Raji (cell line): Measurements from ENCODE around the gene NOL9.

Experiments used
- POLR2A ChIP-seq: IDR thresholded peaks from 2 replicates; pipeline ENCODE4 v1.6.1; 2011; ENCODE audit warnings: low read depth, low read length, control low read depth; ENCODE audit not compliant: insufficient read depth

Gene NOL9

GRCh38 chr1:6486433-6487011 is 67.8 kb downstream of the NOL9 start:
- no peak for TF ChIP-seq POLR2A

GRCh38 chr1:6485168-6486101 is 68.9 kb downstream of the NOL9 start:
- TF ChIP-seq POLR2A = no peak

- TF ChIP-seq POLR2A = no peak
These were observed 69.5 kb downstream of the NOL9 start for GRCh38 chr1:6484826-6485167.

GRCh38 chr1:6483761-6484117 is 70.6 kb downstream of the NOL9 start:
- no peak for TF ChIP-seq POLR2A

GRCh38 chr1:6483017-6483760 is 71.1 kb downstream of the NOL9 start:
- TF ChIP-seq POLR2A = no peak

DNA sequence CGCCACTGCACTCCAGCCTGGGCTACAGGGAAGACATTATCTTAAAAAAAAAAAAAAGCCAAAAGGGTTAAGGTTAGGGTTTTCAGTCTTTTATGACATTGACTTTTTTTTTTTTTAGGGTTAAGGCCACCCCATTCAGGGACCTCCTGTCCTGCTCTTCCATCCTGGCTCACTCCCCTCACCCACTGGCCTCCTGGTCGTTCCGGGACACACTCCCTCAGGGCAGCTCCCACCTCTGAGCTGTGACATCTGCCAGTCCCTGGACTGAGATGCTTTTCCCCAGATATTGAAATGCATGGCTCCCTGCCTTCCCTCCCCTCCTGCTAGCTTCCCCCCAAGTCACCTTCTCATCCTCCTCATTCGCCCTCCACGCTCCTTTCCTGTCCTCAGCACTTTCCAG is 72.5 kb downstream of the NOL9 start:
- no peak for TF ChIP-seq POLR2A

DNA sequence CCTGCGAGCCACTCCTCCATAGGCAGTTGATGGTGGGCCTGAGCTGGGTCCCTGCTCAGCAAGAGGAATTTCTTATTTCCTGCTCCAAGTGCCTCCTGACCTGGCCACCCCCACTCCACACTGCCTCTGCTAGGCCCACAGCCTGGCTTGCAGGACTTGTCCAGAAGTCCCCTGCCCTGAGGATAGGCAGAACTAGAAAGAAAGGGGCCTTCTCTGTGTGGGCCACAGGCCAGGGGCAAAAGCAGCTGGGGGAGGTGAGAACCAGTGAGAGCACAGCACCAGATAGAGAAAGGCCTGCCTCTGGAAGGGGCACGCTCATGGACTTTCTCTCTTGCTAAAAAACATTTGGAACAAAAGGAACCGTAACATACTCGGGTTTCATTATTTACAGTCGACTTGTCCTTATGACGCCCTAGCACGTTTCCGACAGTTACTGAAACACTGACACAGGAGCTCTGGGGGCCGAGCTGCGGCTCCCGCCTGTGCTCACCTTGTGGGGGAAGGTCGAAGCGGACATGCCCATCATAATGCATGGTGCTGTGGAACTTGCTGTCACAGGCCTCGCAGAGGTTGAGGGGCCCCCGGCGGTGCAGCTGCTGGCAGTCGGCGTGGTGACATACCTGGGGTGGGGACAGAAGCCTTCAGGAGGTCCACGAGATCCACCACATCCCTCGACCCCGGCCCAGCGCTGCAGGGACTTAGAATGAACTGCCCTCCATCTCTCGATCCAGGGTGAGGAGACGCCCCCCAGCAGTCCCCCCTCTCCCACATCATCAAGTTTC is 77.1 kb downstream of the NOL9 start:
- TF ChIP-seq POLR2A = no peak

DNA sequence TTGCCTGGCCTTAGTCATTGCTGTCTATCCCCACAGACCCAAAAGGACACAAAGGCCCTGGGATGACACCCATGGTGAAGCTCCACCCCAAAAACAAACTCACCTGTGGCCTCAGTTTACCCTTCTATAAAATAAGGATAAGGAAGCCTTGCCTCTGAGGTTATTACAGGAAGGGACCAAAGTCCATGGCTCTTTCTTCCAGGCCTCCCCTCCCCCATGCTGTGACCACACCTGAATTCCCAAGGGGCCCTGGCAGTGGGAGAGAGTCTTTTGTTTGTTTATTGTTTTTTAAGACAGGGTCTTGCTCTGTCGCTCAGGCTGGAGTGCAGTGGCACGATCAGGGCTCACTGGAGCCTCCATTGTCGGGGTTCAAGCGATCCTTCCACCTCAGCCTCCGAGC is 77.8 kb downstream of the NOL9 start:
- no peak for TF ChIP-seq POLR2A

GRCh38 chr1:6475381-6476133 is 78.8 kb downstream of the NOL9 start:
- no peak for TF ChIP-seq POLR2A

DNA sequence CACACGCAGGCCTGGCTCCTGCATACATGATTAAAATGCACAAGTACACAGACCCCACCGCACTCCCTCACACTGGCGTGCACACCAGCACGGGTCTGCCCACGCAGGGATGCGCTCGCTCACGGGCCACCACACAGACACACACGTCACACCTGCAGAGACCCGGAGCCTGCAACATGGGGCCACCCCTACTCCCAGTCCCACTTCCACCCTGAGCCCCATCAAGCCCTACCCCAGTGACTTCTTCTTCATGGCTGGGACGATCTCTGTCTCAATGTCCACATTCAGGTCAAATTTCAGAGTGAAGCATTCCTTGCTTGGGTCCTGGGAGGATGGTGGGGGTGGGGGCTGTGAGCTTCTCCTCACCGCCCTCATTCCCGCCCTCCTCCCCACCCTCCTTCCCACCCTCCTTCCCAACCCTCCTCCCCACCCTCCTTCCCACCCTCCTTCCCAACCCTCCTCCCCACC is 79.5 kb downstream of the NOL9 start:
- TF ChIP-seq POLR2A = no peak

DNA sequence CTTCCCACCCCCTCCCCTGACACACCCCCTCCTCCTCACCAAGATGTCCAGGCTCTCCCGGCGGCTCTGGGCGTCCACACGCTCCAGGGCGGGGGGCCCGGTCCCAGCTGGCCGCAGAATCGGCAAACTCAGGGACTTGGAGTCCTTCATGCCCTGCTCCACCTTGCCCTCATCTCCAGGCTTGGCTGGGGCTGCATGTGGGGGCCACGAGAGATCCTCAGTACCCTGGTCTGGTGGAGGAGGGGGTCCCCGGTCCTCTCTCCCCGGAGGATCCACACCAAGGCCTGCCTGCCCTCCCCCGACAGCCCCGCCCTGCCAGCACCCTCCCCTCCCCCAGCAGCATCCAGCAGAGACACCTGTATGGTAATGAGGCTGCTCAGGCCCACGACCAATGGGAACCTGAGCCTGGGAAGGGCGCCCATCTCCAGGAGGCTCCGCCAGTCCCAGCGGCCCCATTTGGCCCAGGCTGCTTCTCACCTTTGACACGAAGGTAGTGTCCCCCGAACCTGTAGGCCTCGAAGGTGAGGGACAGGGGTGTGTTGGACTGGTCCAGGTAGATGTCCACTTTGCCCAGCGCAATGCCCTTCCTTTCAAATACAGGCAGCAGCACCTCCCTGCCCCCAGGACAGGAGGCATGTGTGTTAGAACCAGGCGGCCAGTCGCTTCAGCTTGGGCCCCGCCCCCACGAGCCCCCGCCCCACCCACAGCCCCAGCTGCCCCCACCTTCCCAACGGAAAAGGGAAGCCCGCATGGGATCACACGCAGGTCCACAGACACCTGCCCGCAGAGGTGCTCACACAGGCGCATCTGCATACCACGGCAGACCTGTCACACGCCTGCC is 80.1 kb downstream of the NOL9 start:
- no peak for TF ChIP-seq POLR2A

DNA sequence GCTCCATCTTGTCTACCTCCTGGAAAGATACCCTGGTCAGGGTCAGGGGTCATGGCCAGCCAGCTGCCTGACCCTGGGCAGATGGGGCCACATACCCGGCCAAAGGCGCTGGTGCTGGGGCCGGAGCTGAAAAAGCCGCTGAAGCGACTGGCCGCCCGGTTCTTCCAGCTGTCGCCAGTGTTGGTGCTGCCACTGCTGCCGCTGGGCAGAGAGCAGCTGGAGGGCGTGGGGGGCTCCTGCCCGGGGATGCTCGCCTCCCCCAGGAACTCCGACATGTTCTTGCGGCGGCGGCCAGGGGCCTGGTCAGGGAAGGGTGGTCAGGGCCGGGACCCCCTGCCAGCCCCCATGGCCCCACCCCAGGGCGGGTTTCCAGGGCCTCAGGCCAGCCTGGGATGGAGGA is 81.2 kb downstream of the NOL9 start:
- no peak for TF ChIP-seq POLR2A

DNA sequence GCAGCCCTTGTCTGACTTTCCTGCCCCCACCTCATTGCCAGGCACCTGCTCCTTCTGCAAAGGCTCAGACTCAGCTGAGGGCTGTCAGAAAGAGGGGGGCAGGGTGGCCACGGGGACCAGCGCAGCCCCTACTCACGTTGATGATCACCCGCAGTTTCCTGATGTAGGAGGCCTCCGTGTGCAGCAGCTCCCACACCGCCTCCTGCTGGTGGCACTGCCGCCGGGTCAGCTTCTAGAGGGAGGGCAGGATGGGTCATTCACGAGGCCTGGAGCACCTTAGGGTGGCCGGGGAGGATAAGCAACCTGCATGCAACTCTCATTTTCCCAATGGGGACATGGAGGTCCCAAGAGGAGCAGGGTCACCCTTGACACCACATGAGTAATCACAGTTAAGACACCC is 81.9 kb downstream of the NOL9 start:
- TF ChIP-seq POLR2A = no peak

DNA sequence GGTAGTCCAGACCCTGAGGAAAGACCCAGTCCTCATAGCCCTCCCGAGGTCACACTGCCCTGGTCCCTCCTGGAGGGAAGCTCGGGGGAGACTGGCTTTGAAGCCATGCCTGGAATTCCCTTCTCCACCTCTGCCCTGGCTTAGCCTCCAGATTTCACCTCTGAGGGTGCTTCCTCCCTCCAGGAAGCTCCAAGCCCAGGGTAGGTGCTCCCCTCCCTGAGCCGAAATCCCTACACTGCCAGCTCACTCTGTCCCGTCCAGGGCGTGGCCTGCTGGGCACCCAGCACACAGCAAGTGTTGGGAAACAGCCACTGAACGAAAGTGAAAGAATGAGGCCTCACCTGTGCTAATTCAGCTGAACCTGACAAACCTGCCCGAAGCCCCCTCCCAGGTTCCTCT is 82.3 kb downstream of the NOL9 start:
- no peak for TF ChIP-seq POLR2A
